ENCODE data around the gene MROH2A. TPM values are rescaled to one million over a fixed set of nuclear protein-coding genes. Genes with fewer than 3 reads are reported as not detected.

The MROH2A gene
- total RNA-seq, 2 experiments from 2014 or later, result not detected

- H3K4me3 Mint-ChIP-seq, result no peak overlapping the region
- intact Hi-C loops (cut with micrococcal nuclease), result no loop called here
- peaks cover 9% of the 10 kb centered on the region for H3K4me1 Mint-ChIP-seq (ENCODE audit: low read depth)
- ATAC-seq (no peak), DNase-seq (no peak)
- ChIA-PET POLR2A (interaction anchor here (1.4 to 2.4 kb wide), 2 partner anchors 16 to 27 kb away, joined by 3 to 5 read pairs; no protein-coding TSS in a partner anchor), CTCF (interaction anchor here (0.8 kb wide), 1 partner anchor 12 kb away, joined by 3 read pairs; no protein-coding TSS in a partner anchor)
- peaks cover 94% of the 10 kb centered on the region for H3K36me3 Mint-ChIP-seq (ENCODE audit: low read depth)
- no peak for TF ChIP-seq CTCF (IDR thresholded peaks at IDR 0.05)
- no peaks in the 10 kb centered on the region for H3K9me3 Mint-ChIP-seq
- H3K27ac Mint-ChIP-seq, result no peak overlapping the region
- no peaks in the 10 kb centered on the region for H3K27me3 Mint-ChIP-seq
Measured at GRCh38 chr2:233847248-233847898, 69.2 kb downstream of the MROH2A start.

- intact Hi-C loops (cut with micrococcal nuclease), result no loop called here
- H3K27ac Mint-ChIP-seq, result no peak overlapping the region
- DNase-seq (no peak), ATAC-seq (no peak)
- H3K4me1 Mint-ChIP-seq (ENCODE audit: low read depth), result peaks cover 13% of the 10 kb centered on the region
- TF ChIP-seq CTCF (IDR thresholded peaks at IDR 0.05), result no peak
- H3K4me3 Mint-ChIP-seq, result no peak overlapping the region
- CTCF ChIA-PET, result interaction anchor here (0.8 kb wide), 1 partner anchor 11 kb away, joined by 3 read pairs; no protein-coding TSS in a partner anchor
- no peaks in the 10 kb centered on the region for H3K27me3 Mint-ChIP-seq
- POLR2A ChIA-PET, result interaction anchor here (1.4 to 2.4 kb wide), 2 partner anchors 15 to 26 kb away, joined by 3 to 5 read pairs; no protein-coding TSS in a partner anchor
- H3K9me3 Mint-ChIP-seq, result no peaks in the 10 kb centered on the region
- peaks cover 95% of the 10 kb centered on the region for H3K36me3 Mint-ChIP-seq (ENCODE audit: low read depth)
Measured at GRCh38 chr2:233848276-233848675, 70.1 kb downstream of the MROH2A start.

GRCh38 chr2:233849607-233850271, 71.6 kb downstream of the MROH2A start:
- CTCF ChIA-PET, result interaction anchor here (0.9 kb wide), 1 partner anchor 14 kb away, joined by 4 read pairs; no protein-coding TSS in a partner anchor
- ATAC-seq (no peak), DNase-seq (no peak)
- peaks cover 17% of the 10 kb centered on the region for H3K4me1 Mint-ChIP-seq (ENCODE audit: low read depth)
- POLR2A ChIA-PET, result no interaction called here
- H3K36me3 Mint-ChIP-seq (ENCODE audit: low read depth), result peaks cover 89% of the 10 kb centered on the region
- no peak overlapping the region for H3K27ac Mint-ChIP-seq
- H3K27me3 Mint-ChIP-seq, result peaks cover 2% of the 10 kb centered on the region
- H3K9me3 Mint-ChIP-seq, result no peaks in the 10 kb centered on the region
- intact Hi-C loops (cut with micrococcal nuclease), result no loop called here
- no peak overlapping the region for H3K4me3 Mint-ChIP-seq
- TF ChIP-seq CTCF (IDR thresholded peaks at IDR 0.05), result no peak

GRCh38 chr2:233850745-233851144, 72.6 kb downstream of the MROH2A start:
- ATAC-seq, result no peak
- CTCF ChIA-PET, result no interaction called here
- no peak overlapping the region for H3K27ac Mint-ChIP-seq
- H3K27me3 Mint-ChIP-seq, result peaks cover 2% of the 10 kb centered on the region
- intact Hi-C loops (cut with micrococcal nuclease), result no loop called here
- peaks cover 81% of the 10 kb centered on the region for H3K36me3 Mint-ChIP-seq (ENCODE audit: low read depth)
- no peak for DNase-seq
- POLR2A ChIA-PET, result no interaction called here
- no peak overlapping the region for H3K4me3 Mint-ChIP-seq
- TF ChIP-seq CTCF (IDR thresholded peaks at IDR 0.05), result no peak
- H3K4me1 Mint-ChIP-seq (ENCODE audit: low read depth), result peaks cover 24% of the 10 kb centered on the region
- no peaks in the 10 kb centered on the region for H3K9me3 Mint-ChIP-seq

GRCh38 chr2:233851169-233851568, 73.0 kb downstream of the MROH2A start:
- Mint-ChIP-seq H3K4me1 (ENCODE audit: low read depth) (peaks cover 25% of the 10 kb centered on the region), H3K9me3 (no peaks in the 10 kb centered on the region), H3K36me3 (ENCODE audit: low read depth) (peaks cover 77% of the 10 kb centered on the region), H3K27me3 (peaks cover 2% of the 10 kb centered on the region), H3K27ac (no peak overlapping the region), H3K4me3 (no peak overlapping the region)
- ATAC-seq, result no peak
- ChIA-PET POLR2A (no interaction called here), CTCF (no interaction called here)
- intact Hi-C loops (cut with micrococcal nuclease), result no loop called here
- TF ChIP-seq CTCF (IDR thresholded peaks at IDR 0.05), result no peak
- no peak for DNase-seq

Data from activated CD8-positive, alpha-beta T cell treated with anti-CD3 and anti-CD28 coated beads for 36 hours (primary cell).